ENCODE measurements around the gene APOD.

GRCh38 chr3:195559723-195560409 is 23.9 kb downstream of the APOD start:
- no peak for TF ChIP-seq CTCF (IDR thresholded peaks at IDR 0.05 in 8 of 11, conservative IDR thresholded peaks at IDR 0.05 in 3 of 11)
- TF ChIP-seq POLR2A (IDR thresholded peaks at IDR 0.05), result no peak
- no peak for TF ChIP-seq POLR2AphosphoS5 (IDR thresholded peaks at IDR 0.05)
